NT2/D1 (cell line): Measurements from ENCODE around the gene DNAJC5G.

Source experiments
- DNase-seq: peaks from one replicate; pipeline ENCODE4 v3.0.0-alpha.2; 2011; ENCODE audit warnings: low read depth, low spot score
- H3K27me3 ChIP-seq: 2 replicates; pipeline ENCODE4 v1.6.0; 2011; ENCODE audit warnings: mild to moderate bottlenecking; ENCODE audit not compliant: insufficient read length, insufficient read depth
- H3K36me3 ChIP-seq: 2 replicates; pipeline ENCODE4 v1.6.1; 2011; ENCODE audit warnings: mild to moderate bottlenecking, low read length, mixed read lengths; ENCODE audit not compliant: insufficient read depth, insufficient read length
- H3K4me1 ChIP-seq: 2 replicates; pipeline ENCODE4 v1.5.1; 2011; ENCODE audit not compliant: insufficient read depth, insufficient read length
- H3K4me3 ChIP-seq: 2 replicates; pipeline ENCODE4 v1.5.1; 2011; ENCODE audit warnings: low read depth; ENCODE audit not compliant: insufficient read length
- H3K9ac ChIP-seq: 2 replicates; pipeline ENCODE4 v1.6.0; 2011; ENCODE audit warnings: low read depth; ENCODE audit not compliant: insufficient read length
- H3K9me3 ChIP-seq: 2 replicates; pipeline ENCODE4 v1.5.1; 2011; ENCODE audit warnings: mild to moderate bottlenecking, low read length; ENCODE audit not compliant: insufficient read depth
- SUZ12 ChIP-seq: IDR thresholded peaks from 2 replicates; pipeline ENCODE4 v1.6.1; 2011; ENCODE audit not compliant: insufficient read length, insufficient read depth; ENCODE audit errors: extremely low read depth
- YY1 ChIP-seq: IDR thresholded peaks from 2 replicates; pipeline ENCODE4 v1.6.1; 2011; ENCODE audit not compliant: insufficient read length, insufficient read depth
- ZNF274 ChIP-seq: IDR thresholded peaks from 2 replicates; pipeline ENCODE4 v1.6.1; 2011; ENCODE audit warnings: mild to moderate bottlenecking, low read depth, low read length

Gene DNAJC5G

DNA sequence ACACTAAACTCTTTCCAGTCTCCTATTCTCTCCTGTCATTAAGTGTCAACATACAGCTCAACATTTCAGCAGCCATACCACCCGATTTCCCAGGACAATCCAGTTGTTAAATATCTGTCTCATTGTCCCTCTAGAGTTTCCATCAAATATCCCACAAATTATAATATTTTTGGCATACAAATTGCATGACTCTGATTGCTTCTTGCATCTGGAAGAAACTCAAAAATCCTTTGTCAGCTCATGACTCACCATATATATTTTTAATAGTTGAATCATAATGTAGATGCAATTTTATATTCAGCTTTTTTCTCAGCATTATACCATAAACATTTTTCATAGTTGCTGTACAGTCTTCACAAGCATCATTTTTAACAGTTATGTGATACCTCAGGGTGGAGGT is 19.6 kb upstream of the DNAJC5G start:
- TF ChIP-seq SUZ12: no peak
- no peak for TF ChIP-seq YY1
- TF ChIP-seq ZNF274: no peak
- Histone ChIP-seq H3K27me3 (peaks cover 13% of the 10 kb centered on the region), H3K4me3 (no peak overlapping the region), H3K9me3 (no peaks in the 10 kb centered on the region), H3K36me3 (no peaks in the 10 kb centered on the region), H3K4me1 (peaks cover 7% of the 10 kb centered on the region), H3K9ac (no peak overlapping the region)
- DNase-seq: no peak

DNA sequence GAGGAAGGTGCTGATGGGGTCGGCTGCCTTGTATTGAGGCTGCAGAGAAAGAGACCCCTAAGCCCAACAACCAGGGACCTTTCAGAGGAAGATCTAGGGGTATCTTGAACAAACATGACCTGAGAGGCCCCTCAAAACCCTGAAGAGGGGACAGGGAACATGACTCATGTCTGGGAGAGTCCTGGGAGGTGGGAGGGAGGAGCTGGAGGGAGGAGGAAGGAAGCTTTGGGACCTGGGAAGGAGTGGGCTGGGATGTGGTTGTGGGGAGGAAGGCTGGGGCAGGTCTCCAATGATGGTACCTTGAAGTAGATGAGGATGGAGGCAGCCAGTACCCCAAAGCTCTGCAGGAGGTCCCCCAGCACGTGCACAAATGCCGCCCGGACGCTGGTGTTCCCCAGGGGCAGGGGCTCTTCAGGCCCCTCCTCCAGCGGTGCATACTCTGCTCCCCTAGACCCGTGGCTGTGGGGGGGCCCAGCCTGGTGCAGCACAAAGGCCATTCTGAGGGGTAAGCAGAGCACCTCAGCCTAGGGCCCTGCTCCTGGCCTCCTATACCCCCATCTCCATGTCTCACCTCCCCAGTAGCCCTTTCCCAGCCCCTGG is 18.3 kb upstream of the DNAJC5G start:
- Histone ChIP-seq H3K27me3 (peaks cover 26% of the 10 kb centered on the region), H3K36me3 (no peaks in the 10 kb centered on the region), H3K4me1 (peaks cover 6% of the 10 kb centered on the region), H3K4me3 (no peak overlapping the region), H3K9me3 (no peaks in the 10 kb centered on the region), H3K9ac (no peak overlapping the region)
- DNase-seq: no peak
- TF ChIP-seq ZNF274 (no peak), YY1 (no peak), SUZ12 (no peak)

DNA sequence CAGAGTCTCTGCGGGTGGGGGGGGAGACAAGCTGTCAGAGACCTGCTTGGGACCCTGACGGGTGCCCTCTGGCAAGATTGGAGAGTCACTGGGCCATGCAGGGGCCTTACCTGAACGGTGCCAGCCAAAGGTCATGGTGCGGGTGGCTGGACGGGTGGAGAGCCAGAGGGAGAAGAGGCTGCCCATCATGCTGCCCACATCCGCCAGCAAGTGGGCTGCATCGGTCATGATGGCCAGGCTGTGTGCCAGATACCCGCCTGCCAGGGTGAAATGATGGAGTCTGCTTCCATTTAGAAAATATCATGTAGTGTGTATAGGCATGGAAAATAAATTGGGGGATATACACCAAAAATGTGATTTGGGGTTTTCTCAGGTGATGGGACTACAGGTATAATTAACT is 17.2 kb upstream of the DNAJC5G start:
- no peaks in the 10 kb centered on the region for H3K9me3 ChIP-seq
- H3K4me1 ChIP-seq: peaks cover 6% of the 10 kb centered on the region
- no peak overlapping the region for H3K4me3 ChIP-seq
- TF ChIP-seq ZNF274 (no peak), SUZ12 (no peak), YY1 (no peak)
- no peak overlapping the region for H3K9ac ChIP-seq
- peaks cover 37% of the 10 kb centered on the region for H3K27me3 ChIP-seq
- H3K36me3 ChIP-seq: no peaks in the 10 kb centered on the region
- DNase-seq: no peak

DNA sequence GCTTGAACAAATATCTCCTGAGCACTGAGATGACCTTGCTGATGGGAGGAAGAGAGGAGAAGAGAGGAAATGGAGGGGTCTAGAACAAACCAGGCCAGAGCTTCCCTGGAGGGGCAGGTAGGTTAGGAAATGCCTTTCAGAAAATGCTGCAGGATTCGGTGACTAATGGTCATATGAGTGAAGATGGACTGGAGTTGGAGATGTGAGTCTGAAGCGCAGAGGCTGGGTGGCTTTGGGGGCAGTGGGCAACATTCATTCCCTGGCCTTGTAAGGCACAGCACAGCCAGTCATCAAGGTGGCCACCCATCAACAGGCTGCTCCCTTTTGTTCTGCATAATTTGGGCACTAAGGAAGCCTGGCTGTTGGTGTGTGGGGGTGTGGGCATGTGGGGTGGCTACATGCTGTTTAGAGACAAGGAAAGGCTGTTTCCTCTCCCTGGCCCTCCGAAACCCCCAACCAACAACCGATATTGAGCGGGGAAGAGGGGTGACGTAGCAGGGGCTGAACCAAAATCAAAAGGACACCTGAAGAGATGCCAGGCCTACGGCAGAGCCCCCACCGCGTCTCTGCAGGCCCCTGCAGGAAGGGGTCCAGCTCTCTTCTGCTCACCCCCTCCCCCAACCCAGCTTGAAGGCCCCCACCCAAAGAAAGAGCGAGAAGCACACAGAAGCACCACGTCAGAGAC is 13.8 kb upstream of the DNAJC5G start:
- no peak for DNase-seq
- Histone ChIP-seq H3K4me1 (peaks cover 6% of the 10 kb centered on the region), H3K9me3 (peaks cover 4% of the 10 kb centered on the region; the same call in 1 of the 2 replicates), H3K36me3 (no peaks in the 10 kb centered on the region), H3K27me3 (peaks cover 70% of the 10 kb centered on the region), H3K4me3 (no peak overlapping the region), H3K9ac (no peak overlapping the region)
- TF ChIP-seq YY1: no peak
- TF ChIP-seq ZNF274: no peak
- no peak for TF ChIP-seq SUZ12

DNA sequence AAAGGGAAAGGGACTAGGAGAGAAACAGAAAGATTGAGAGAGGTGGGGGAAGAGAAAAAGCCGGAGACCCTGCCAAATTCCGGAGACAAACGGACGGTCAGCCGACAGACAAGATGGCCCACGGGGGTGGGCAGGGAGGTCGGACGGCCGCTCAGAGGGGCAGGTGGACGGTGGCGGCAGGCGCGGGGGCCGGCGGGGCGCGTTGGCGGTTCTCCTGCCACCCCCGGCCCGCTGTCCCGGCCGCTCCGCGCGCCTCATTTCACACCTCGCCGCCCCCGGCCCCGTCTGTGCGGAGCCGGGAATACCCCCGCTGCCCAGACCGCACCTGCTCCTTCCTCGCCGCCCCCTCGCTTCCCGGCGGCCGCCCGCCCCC is 13.3 kb upstream of the DNAJC5G start:
- peaks cover 74% of the 10 kb centered on the region for H3K27me3 ChIP-seq
- peak overlapping the region; percentile 49 for H3K4me3 ChIP-seq
- no peak overlapping the region for H3K9ac ChIP-seq
- TF ChIP-seq YY1 (no peak), SUZ12 (peak; percentile 22)
- H3K36me3 ChIP-seq: no peaks in the 10 kb centered on the region
- peaks cover 6% of the 10 kb centered on the region for H3K4me1 ChIP-seq
- peaks cover 4% of the 10 kb centered on the region; the same call in 1 of the 2 replicates for H3K9me3 ChIP-seq
- DNase-seq: no peak

DNA sequence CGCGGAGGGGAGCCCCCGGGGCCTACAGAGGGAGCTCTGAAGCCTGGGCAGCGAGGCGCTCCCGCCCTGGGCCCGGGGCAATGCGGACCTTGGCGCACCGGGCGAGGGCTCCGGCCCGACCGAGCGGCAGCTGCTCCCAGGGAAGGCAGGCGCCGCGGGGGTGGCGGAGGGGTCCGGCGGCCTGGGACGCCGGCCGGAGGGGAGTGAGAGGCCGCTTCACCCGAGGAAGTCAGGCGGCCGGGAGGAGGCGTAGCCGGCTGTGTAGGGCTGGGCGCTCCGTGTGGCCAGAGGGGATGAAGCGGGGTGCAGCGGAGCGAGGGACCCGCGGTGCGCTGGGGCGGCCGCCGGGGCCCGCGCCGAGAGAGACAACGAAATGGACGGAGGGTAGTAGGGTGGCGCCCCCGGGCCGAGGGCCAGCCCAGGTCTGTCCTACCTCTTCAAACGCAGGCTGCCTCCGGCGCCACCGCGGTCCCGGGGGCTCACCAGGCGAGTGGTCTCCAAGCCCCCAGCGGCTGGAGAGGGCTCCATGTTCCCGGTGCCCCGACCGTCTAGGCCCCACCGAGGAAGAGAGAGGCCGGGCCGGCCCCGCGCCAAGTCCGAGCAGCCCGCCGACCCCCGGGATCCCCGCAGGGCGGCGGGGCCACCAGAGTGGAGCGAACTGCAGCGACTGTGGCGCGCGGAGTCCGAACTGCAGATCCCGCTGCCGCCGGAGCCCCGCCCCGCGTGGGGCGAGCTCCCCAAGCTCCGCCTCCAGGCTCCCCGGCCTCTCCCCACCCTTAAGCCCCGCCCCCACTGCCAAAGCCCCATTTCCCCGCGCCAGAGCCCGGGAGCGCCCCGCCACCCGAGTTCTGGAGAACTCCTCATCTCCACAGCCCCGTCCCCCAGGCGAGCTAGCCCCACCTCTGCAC is 12.6 kb upstream of the DNAJC5G start, which contains the start of gene SLC30A3:
SLC30A3 (minus strand) TSS at position 669 of the 908 bp plus-strand sequence; CDS start at position 528, 141 bp downstream.
- no peak for DNase-seq
- peaks cover 79% of the 10 kb centered on the region for H3K27me3 ChIP-seq

More for the DNA sequence above, 12.6 kb upstream of the DNAJC5G start, which contains the start of gene SLC30A3:
- Histone ChIP-seq H3K9ac (peak within 1 kb of the TSS; percentile 64), H3K9me3 (peaks cover 4% of the 10 kb centered on the region; the same call in 1 of the 2 replicates), H3K36me3 (no peaks in the 10 kb centered on the region), H3K4me1 (peaks cover 3% of the 10 kb centered on the region), H3K4me3 (peak within 1 kb of the TSS; percentile 49)
- TF ChIP-seq SUZ12 (no peak), YY1 (no peak), ZNF274 (no peak)
